ENCODE data around the gene GLI1.

GRCh38 chr12:57519796-57520052 is 60.1 kb downstream of the GLI1 start:
- TF ChIP-seq, protein P1, sequence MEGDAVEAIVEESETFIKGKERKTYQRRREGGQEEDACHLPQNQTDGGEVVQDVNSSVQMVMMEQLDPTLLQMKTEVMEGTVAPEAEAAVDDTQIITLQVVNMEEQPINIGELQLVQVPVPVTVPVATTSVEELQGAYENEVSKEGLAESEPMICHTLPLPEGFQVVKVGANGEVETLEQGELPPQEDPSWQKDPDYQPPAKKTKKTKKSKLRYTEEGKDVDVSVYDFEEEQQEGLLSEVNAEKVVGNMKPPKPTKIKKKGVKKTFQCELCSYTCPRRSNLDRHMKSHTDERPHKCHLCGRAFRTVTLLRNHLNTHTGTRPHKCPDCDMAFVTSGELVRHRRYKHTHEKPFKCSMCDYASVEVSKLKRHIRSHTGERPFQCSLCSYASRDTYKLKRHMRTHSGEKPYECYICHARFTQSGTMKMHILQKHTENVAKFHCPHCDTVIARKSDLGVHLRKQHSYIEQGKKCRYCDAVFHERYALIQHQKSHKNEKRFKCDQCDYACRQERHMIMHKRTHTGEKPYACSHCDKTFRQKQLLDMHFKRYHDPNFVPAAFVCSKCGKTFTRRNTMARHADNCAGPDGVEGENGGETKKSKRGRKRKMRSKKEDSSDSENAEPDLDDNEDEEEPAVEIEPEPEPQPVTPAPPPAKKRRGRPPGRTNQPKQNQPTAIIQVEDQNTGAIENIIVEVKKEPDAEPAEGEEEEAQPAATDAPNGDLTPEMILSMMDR (IDR thresholded peaks at IDR 0.05; ENCODE audit: insufficient read depth, low read depth, low read length): no peak
- no peak for TF ChIP-seq EZH2 (IDR thresholded peaks at IDR 0.05; ENCODE audit: insufficient read depth, low read length)

Data from astrocyte (in vitro differentiated cells and primary cell).